ENCODE measurements around the gene ARSJ.

- TF ChIP-seq POLR2A (IDR thresholded peaks at IDR 0.05; ENCODE audit: low read length): no peak
- no peak for TF ChIP-seq GATA1 (IDR thresholded peaks at IDR 0.05; ENCODE audit: low read depth, low read length)
Observed at GRCh38 chr4:113950207-113950606, 29.2 kb downstream of the ARSJ start.
